Loucy (cell line): ENCODE results near the gene ARFRP1.

Source experiments
- H2AFZ ChIP-seq: fragments of 200-600 bp; sonication (generic); 2 replicates; pipeline ENCODE4 v1.6.0; 2016; ENCODE audit warnings: antibody characterized with exemption, mild to moderate bottlenecking, low read length, moderate library complexity
- H3F3A ChIP-seq: fragments of 200-600 bp; 2 replicates; pipeline ENCODE4 v1.6.0; 2016; ENCODE audit warnings: antibody characterized with exemption, low read depth, mild to moderate bottlenecking
- H3K27me3 ChIP-seq: fragments of 200-600 bp; sonication (generic); 2 replicates; pipeline ENCODE4 v1.6.1; 2014; ENCODE audit warnings: low read length, mild to moderate bottlenecking; ENCODE audit not compliant: insufficient read depth, poor library complexity, severe bottlenecking
- H3K36me3 ChIP-seq: fragments of 200-600 bp; sonication (generic); 2 replicates; pipeline ENCODE4 v1.6.1; 2016; ENCODE audit warnings: low read length; ENCODE audit not compliant: insufficient read depth
- H3K4me1 ChIP-seq: fragments of 200-600 bp; sonication (generic); 2 replicates; pipeline ENCODE4 v1.5.1; 2014; ENCODE audit warnings: low read length, mild to moderate bottlenecking; ENCODE audit not compliant: insufficient read depth, poor library complexity, severe bottlenecking
- H3K4me2 ChIP-seq: fragments of 200-600 bp; sonication (generic); 2 replicates; pipeline ENCODE4 v1.6.0; 2014; ENCODE audit warnings: antibody characterized with exemption, low read length, low read depth, mild to moderate bottlenecking; ENCODE audit not compliant: poor library complexity, severe bottlenecking
- H3K4me3 ChIP-seq: fragments of 200-600 bp; sonication (generic); 2 replicates; pipeline ENCODE4 v1.5.1; 2014; ENCODE audit warnings: low read length, mild to moderate bottlenecking, mixed read lengths; ENCODE audit not compliant: poor library complexity, severe bottlenecking
- H3K79me2 ChIP-seq: fragments of 200-600 bp; sonication (generic); 2 replicates; pipeline ENCODE4 v1.6.1; 2014; ENCODE audit warnings: low read length; ENCODE audit not compliant: insufficient read depth
- H3K9ac ChIP-seq: fragments of 200-600 bp; sonication (generic); 2 replicates; pipeline ENCODE4 v1.6.0; 2014; ENCODE audit warnings: mild to moderate bottlenecking, low read depth, low read length, moderate library complexity; ENCODE audit not compliant: poor library complexity, severe bottlenecking
- H3K9me2 ChIP-seq: fragments of 200-600 bp; sonication (generic); replicated peaks from 2 replicates; pipeline ENCODE4 v1.6.1; 2016; ENCODE audit warnings: low read depth, low read length, mixed read lengths
- H3K9me3 ChIP-seq: fragments of 200-600 bp; sonication (generic); 2 replicates; pipeline ENCODE4 v1.6.1; 2014; ENCODE audit warnings: mild to moderate bottlenecking, antibody characterized with exemption, low read length, low read depth; ENCODE audit not compliant: insufficient read depth
- H4K20me1 ChIP-seq: fragments of 200-600 bp; sonication (generic); 2 replicates; pipeline ENCODE4 v1.6.0; 2014; ENCODE audit warnings: antibody characterized with exemption, low read length, mild to moderate bottlenecking; ENCODE audit not compliant: insufficient read depth, poor library complexity, severe bottlenecking
- EZH2phosphoT487 ChIP-seq: fragments of 200-600 bp; IDR thresholded peaks from 2 replicates; pipeline ENCODE4 v1.6.1; 2018; ENCODE audit warnings: antibody characterized with exemption, mild to moderate bottlenecking, moderate library complexity, borderline replicate concordance
- TF ChIP-seq, protein P1 (sequence below): fragments of 200-600 bp; sonication (generic); conservative IDR thresholded peaks from 2 replicates; pipeline ENCODE4 v1.5.1; 2014; ENCODE audit warnings: mild to moderate bottlenecking, antibody characterized with exemption, low read length

The ARFRP1 gene, protein sequence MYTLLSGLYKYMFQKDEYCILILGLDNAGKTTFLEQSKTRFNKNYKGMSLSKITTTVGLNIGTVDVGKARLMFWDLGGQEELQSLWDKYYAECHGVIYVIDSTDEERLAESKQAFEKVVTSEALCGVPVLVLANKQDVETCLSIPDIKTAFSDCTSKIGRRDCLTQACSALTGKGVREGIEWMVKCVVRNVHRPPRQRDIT

DNA sequence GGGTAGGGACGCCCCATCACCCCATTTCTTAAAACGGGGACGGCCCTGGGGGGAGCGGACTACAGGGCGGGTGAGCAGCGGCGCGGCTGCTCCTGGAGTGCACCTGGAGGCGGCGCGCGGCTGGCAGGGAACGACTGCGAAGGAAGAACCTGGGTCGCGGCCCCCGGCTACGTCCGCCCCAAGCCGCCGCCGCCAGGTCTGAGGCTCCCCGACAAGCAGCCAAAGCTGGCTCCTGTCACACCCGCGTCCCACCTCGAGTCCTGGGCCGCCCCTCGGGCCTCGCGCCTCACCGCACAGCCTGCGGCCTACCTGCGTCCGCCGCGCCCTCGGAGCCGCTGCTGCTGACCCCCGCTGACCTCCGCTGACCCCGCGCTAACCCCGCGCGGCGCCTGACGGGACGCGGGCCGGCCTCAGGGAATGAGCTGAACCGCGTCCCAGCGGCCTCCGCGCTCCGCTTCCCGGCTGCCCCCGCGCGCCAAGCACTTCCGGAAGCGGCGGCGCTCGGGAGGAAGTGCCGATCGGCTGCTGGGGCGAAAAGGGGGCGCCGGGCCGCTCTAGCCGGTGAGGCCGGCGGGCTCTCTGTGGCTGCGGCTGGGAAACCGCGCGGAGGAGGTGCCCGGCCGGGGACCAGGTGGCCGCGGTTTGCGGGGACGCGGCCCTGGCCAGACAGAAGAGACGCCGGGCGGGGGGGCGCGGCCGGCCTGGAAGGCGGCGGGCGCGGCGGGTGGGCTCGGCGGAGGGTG, at the start of gene ARFRP1, which contains the start of gene ZGPAT:
ARFRP1 (minus strand) TSS at position 419 of the 743 bp plus-strand sequence. CDS start 885 bp downstream, outside the sequence.
ZGPAT (plus strand) TSS at position 482 of the 743 bp plus-strand sequence. CDS start 542 bp downstream, outside the sequence.
- H3K4me3 ChIP-seq, result peak within 1 kb of the TSS; percentile 96
- no peak for TF ChIP-seq EZH2phosphoT487
- TF ChIP-seq, protein P1, sequence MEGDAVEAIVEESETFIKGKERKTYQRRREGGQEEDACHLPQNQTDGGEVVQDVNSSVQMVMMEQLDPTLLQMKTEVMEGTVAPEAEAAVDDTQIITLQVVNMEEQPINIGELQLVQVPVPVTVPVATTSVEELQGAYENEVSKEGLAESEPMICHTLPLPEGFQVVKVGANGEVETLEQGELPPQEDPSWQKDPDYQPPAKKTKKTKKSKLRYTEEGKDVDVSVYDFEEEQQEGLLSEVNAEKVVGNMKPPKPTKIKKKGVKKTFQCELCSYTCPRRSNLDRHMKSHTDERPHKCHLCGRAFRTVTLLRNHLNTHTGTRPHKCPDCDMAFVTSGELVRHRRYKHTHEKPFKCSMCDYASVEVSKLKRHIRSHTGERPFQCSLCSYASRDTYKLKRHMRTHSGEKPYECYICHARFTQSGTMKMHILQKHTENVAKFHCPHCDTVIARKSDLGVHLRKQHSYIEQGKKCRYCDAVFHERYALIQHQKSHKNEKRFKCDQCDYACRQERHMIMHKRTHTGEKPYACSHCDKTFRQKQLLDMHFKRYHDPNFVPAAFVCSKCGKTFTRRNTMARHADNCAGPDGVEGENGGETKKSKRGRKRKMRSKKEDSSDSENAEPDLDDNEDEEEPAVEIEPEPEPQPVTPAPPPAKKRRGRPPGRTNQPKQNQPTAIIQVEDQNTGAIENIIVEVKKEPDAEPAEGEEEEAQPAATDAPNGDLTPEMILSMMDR, result no peak
- H3K9me2 ChIP-seq, result no peaks in the 10 kb centered on the region
- H3K9me3 ChIP-seq, result no peaks in the 10 kb centered on the region
- H3K36me3 ChIP-seq, result peaks cover 25% of the 10 kb centered on the region
- H3F3A ChIP-seq, result no peaks in the 10 kb centered on the region
- peaks cover 32% of the 10 kb centered on the region for H3K4me1 ChIP-seq
- H3K9ac ChIP-seq, result peak within 1 kb of the TSS; percentile 93
- H3K27me3 ChIP-seq, result peaks cover 4% of the 10 kb centered on the region
- peak within 1 kb of the TSS; percentile 92 for H3K4me2 ChIP-seq
- peaks cover 85% of the 10 kb centered on the region for H3K79me2 ChIP-seq
- H2AFZ ChIP-seq, result peak within 1 kb of the TSS; percentile 41; the same call in 1 of the 2 replicates
- peaks cover 37% of the 10 kb centered on the region for H4K20me1 ChIP-seq

DNA sequence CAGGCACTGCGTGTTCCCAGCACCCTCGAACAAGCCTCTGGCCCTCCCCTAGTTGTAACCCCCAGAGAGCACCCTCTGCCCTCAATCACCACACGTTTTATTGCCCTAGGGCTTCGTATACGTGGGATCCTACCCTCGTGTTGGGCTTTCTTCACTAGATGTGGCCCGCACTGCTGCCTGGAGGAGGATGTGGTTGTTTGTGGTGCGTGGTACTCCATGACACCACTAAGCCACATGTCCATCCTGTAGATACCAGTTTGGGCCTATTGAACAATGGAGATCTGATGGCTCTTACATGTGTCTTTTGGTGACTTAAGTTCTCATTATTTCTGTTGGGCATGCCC, 48.8 kb upstream of the ARFRP1 start:
- no peak for TF ChIP-seq EZH2phosphoT487
- TF ChIP-seq, protein P1, result no peak
- no peaks in the 10 kb centered on the region for H3K9me3 ChIP-seq
- peaks cover 17% of the 10 kb centered on the region for H3K4me1 ChIP-seq
- H3F3A ChIP-seq, result no peaks in the 10 kb centered on the region
- H3K4me3 ChIP-seq, result no peak overlapping the region
- H3K9ac ChIP-seq, result no peak overlapping the region
- peak overlapping the region; percentile 32 for H3K4me2 ChIP-seq
- no peaks in the 10 kb centered on the region for H3K9me2 ChIP-seq
- no peak overlapping the region for H2AFZ ChIP-seq
- no peaks in the 10 kb centered on the region for H3K36me3 ChIP-seq
- no peaks in the 10 kb centered on the region for H3K27me3 ChIP-seq
- H3K79me2 ChIP-seq, result no peaks in the 10 kb centered on the region
- no peaks in the 10 kb centered on the region for H4K20me1 ChIP-seq

DNA sequence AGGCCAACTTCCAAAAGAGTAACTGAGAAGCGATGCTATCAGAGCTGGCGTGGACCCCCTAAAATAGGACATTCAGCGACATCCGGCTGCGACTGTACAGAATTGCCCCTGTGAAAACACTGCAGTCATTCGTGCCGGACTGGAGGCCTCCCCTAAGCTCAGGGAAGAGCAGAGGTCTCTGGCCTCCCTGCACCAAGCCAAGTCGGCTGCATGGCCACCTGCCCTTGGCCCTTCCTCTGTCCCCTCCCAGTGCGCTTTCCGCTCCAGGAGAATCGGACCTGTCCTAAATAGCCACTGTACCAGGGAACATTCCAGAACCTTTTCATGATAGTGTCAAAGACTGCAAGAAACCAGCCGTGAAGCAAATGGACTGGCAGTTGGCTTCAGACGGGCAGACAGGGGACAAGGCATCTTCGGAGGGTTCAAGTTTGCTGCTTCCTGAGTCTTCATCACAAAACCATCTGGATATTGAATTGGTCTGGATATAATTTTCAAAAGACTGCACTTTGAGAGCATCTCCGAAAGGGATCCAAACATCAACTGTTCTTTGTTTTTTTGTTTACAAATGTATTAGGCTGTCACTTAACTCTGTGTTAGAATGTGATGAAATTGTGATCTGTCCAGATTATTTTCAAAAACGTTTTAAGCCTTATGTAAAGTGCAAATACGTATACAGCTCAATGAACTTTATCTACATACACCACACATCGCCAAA, 48.3 kb upstream of the ARFRP1 start:
- Histone ChIP-seq H3K4me2 (peak overlapping the region; percentile 32), H3K4me3 (no peak overlapping the region), H3F3A (no peaks in the 10 kb centered on the region), H3K27me3 (no peaks in the 10 kb centered on the region), H3K9me3 (no peaks in the 10 kb centered on the region), H3K36me3 (no peaks in the 10 kb centered on the region), H3K9me2 (no peaks in the 10 kb centered on the region), H3K9ac (no peak overlapping the region), H2AFZ (no peak overlapping the region), H3K79me2 (no peaks in the 10 kb centered on the region), H4K20me1 (no peaks in the 10 kb centered on the region), H3K4me1 (peaks cover 21% of the 10 kb centered on the region)
- TF ChIP-seq, protein P1, result no peak
- TF ChIP-seq EZH2phosphoT487, result no peak
